Fibroblast of mammary gland (primary cell): ENCODE measurements around the gene CYP19A1.
A peak's percentile ranks its signal among the peaks of the same experiment; 100 is the strongest.

Experiments
- DNase-seq: peaks from one replicate; pipeline ENCODE4 v3.0.0-alpha.2; 2010; ENCODE audit warnings: low read depth
- H3K4me3 ChIP-seq: 2 replicates; pipeline ENCODE4 v1.5.1; 2011; ENCODE audit warnings: low read depth, mild to moderate bottlenecking, low read length, moderate library complexity; ENCODE audit not compliant: control insufficient read depth
- CTCF ChIP-seq: conservative IDR thresholded peaks from 2 replicates; pipeline ENCODE4 v1.5.1; 2011; ENCODE audit warnings: low read depth, low read length, inconsistent platforms; ENCODE audit not compliant: control insufficient read depth, insufficient read depth

The CYP19A1 gene

GRCh38 chr15:51270706-51271105 lies 67.7 kb downstream of the CYP19A1 start:
- DNase-seq = no peak
- H3K4me3 ChIP-seq = no peak overlapping the region
- TF ChIP-seq CTCF = no peak

- no peak for TF ChIP-seq CTCF
- no peak overlapping the region for H3K4me3 ChIP-seq
- no peak for DNase-seq
These were observed 68.9 kb downstream of the CYP19A1 start for GRCh38 chr15:51269496-51269895.

- no peak for TF ChIP-seq CTCF
- no peak for DNase-seq
- H3K4me3 ChIP-seq = peak overlapping the region; percentile 55
These were observed 70.7 kb downstream of the CYP19A1 start for GRCh38 chr15:51267703-51268083.

DNA sequence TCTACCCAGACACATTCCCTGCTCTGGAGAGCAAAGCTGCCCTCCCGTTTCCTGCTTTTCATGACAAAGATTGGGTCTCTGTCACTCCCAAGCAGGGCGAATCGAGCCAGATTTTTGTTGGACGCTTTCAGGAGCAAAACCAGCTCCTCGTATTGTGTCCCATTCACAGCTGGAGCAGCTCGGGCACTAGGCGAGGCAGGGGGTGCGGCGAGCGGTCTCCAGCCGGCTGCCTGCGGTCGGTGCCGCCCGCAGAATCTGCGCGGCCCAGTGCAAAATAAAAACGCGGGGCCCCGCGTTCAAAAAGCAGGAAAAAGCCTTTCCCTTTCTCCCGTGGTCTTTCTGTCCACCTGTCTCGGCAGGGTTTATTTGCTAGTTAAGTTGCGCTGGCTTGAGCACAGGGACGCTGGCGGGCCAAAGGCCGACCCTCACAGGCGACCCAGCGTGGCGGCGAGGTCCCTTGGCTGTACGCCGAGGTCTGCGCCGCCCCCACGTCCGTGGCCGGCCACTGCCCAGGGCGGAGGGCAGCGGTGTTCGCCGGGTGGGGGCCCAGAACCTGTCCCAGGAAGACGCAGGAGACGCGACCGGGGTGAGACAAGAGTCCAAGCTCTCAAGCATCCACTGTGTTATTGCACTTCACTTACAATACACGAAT lies 71.2 kb downstream of the CYP19A1 start:
- TF ChIP-seq CTCF = no peak
- H3K4me3 ChIP-seq = peak overlapping the region; percentile 55
- DNase-seq = no peak

- TF ChIP-seq CTCF = no peak
- peak overlapping the region; percentile 55 for H3K4me3 ChIP-seq
- DNase-seq = no peak
These were observed 71.7 kb downstream of the CYP19A1 start for GRCh38 chr15:51266656-51267050.

DNA sequence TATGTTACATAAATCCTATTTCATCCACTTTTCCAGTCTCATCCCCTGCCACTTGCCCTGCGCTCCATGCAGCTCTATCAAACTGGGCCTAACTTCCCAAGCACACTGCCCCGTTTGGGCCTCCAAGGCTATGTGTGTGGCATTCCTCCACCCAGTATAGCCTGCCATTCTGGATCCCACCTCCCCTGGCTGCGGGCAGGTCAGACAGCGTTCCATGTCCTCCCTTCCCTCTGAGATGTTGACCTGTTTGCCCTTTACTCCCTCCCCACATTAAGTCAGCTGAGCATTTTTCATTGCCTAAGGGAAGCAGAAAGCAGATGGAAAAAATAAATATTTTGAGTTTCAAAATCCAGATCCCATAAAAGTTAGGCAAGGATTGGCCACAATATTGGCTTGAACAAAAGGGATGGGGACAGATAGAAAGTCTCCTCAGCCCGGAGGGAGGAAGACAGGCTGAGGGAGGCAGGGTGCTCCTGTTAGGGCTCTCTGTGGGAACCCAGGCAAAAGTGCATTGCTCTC lies 73.3 kb downstream of the CYP19A1 start:
- no peak overlapping the region for H3K4me3 ChIP-seq
- no peak for DNase-seq
- no peak for TF ChIP-seq CTCF

DNA sequence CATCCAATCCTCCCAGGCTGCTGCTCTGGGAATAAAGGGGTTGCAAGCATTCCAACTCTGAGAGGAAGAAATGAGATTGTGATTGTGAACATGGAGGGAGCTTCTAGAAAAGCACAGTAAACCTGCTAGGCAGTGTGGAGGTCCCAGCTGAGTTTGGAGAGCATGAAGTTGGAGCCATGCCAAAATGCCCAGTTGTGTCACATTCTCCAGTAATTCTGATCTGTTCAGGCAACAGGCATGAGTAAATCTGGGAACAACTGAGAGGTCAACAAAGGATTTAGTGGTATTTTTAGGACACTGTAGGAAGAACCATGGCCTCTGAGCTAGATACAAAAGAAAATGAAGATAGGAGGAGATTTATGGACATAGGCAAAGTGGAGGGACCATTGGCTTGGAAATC lies 74.7 kb downstream of the CYP19A1 start:
- no peak overlapping the region for H3K4me3 ChIP-seq
- TF ChIP-seq CTCF = no peak
- DNase-seq = peak; percentile 35
